Mesendoderm (in vitro differentiated cells): ENCODE results near the gene MAP1B.

Source experiments
- DNase-seq: peaks from one replicate; pipeline ENCODE4 v3.0.0; 2013
- H2AK5ac ChIP-seq: 2 replicates; pipeline ENCODE4 v1.6.1; 2013; ENCODE audit warnings: low read length, inconsistent platforms
- H2BK120ac ChIP-seq: 2 replicates; pipeline ENCODE4 v1.6.1; 2013; ENCODE audit warnings: low read depth, mild to moderate bottlenecking, low read length, moderate library complexity, mixed read lengths
- H2BK15ac ChIP-seq: replicated peaks from 2 replicates; pipeline ENCODE4 v1.6.1; 2013; ENCODE audit warnings: low read depth, mild to moderate bottlenecking, moderate library complexity
- H2BK5ac ChIP-seq: 2 replicates; pipeline ENCODE4 v1.6.1; 2013; ENCODE audit warnings: low read length, inconsistent platforms
- H3K18ac ChIP-seq: 2 replicates; pipeline ENCODE4 v1.6.1; 2013; ENCODE audit warnings: mild to moderate bottlenecking, low read length, mixed read lengths
- H3K23ac ChIP-seq: one replicate; pipeline ENCODE4 v1.6.1; 2013; ENCODE audit warnings: low read length
- H3K27ac ChIP-seq: 2 replicates; pipeline ENCODE4 v1.5.1; 2013; ENCODE audit warnings: low read depth, mild to moderate bottlenecking, inconsistent platforms, low read length, moderate library complexity
- H3K27me3 ChIP-seq: 2 replicates; pipeline ENCODE4 v1.6.1; 2013; ENCODE audit warnings: low read length, control low read depth, mild to moderate bottlenecking, inconsistent platforms; ENCODE audit not compliant: insufficient read depth, poor library complexity
- H3K36me3 ChIP-seq: 2 replicates; pipeline ENCODE4 v1.6.1; 2013; ENCODE audit warnings: low read length, inconsistent platforms; ENCODE audit not compliant: control insufficient read depth, insufficient read depth
- H3K4ac ChIP-seq: one replicate; pipeline ENCODE4 v1.6.1; 2013; ENCODE audit warnings: low read depth, mild to moderate bottlenecking, low read length, moderate library complexity
- H3K4me1 ChIP-seq: 2 replicates; pipeline ENCODE4 v1.6.1; 2013; ENCODE audit warnings: low read depth, low read length, inconsistent platforms; ENCODE audit not compliant: control insufficient read depth
- H3K4me2 ChIP-seq: 2 replicates; pipeline ENCODE4 v1.6.1; 2013; ENCODE audit warnings: low read length
- H3K4me3 ChIP-seq: 2 replicates; pipeline ENCODE4 v1.5.1; 2013; ENCODE audit warnings: mild to moderate bottlenecking, low read length
- H3K56ac ChIP-seq: one replicate; pipeline ENCODE4 v1.6.1; 2013; ENCODE audit warnings: low read length
- H3K79me1 ChIP-seq: 2 replicates; pipeline ENCODE4 v1.6.1; 2013; ENCODE audit warnings: low read length, inconsistent platforms
- H3K79me2 ChIP-seq: 2 replicates; pipeline ENCODE4 v1.6.1; 2013; ENCODE audit warnings: mild to moderate bottlenecking, low read length; ENCODE audit not compliant: control insufficient read depth, insufficient read depth
- H3K9ac ChIP-seq: 2 replicates; pipeline ENCODE4 v1.6.1; 2013; ENCODE audit warnings: low read length, inconsistent platforms
- H4K5ac ChIP-seq: one replicate; pipeline ENCODE4 v1.6.1; 2013; ENCODE audit warnings: low read length
- H4K8ac ChIP-seq: one replicate; pipeline ENCODE4 v1.6.1; 2013; ENCODE audit warnings: low read depth, mild to moderate bottlenecking, control low read depth, low read length, moderate library complexity
- WGBS: extraction: QIAGEN DNeasy Blood & Tissue Kit; methylation state at CpG from one replicate; pipeline ENCODE4 v1.1.7; 2013; ENCODE audit warnings: low lambda C conversion rate, missing lambda C conversion rate; ENCODE audit not compliant: insufficient coverage; ENCODE audit errors: extremely low coverage; 5-methylcytosine and 5-hydroxymethylcytosine counted together

The MAP1B gene

DNA sequence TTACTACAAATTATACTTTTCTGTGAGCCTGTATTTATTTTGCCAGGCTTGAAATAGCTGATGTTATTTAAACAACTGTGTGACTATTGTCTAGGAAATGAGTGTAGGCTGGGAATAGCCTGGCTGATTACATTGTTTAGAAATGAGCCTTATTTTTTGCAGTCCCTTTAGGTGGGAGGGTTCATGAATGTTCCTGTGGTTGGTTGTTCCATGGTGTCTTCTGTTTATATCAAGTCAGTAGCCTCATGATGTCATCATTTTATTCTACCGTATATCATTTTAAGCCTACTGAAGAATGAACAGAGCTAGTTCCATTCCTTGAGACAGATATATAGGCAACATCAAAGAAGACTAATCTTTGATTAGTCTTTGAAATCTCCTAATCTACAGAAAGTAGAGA, 53.1 kb downstream of the MAP1B start:
- no peak overlapping the region for H3K27ac ChIP-seq
- no CpG with 5 or more reads among the region's 1 CpG for WGBS

DNA sequence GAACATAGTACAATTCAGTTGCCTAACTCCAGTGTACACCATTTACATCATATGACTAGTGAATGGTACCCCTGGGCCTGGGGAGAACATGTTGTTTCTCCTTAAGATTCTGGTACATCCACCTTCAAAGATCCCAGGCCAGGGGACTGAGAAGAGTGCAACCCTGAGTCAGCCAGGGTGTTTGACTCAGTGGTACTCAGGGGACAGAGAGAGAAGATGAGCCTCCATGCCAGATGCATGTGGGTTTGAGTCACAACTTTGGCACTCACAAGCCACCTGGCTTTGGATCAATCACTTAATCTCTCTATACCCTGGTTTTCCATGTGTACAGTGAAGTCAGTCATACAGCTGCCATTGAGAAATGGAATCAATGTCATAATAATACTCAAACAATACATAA, 53.7 kb downstream of the MAP1B start:
- H2AK5ac ChIP-seq: no peak overlapping the region
- no peak overlapping the region for H3K18ac ChIP-seq
- H3K4me2 ChIP-seq: no peak overlapping the region
- no peak overlapping the region for H3K56ac ChIP-seq
- no peak overlapping the region for H3K4ac ChIP-seq
- no peak overlapping the region for H4K5ac ChIP-seq
- no peak overlapping the region for H4K8ac ChIP-seq
- no peaks in the 10 kb centered on the region for H3K27me3 ChIP-seq
- H3K79me2 ChIP-seq: peaks cover 7% of the 10 kb centered on the region
- no peak for DNase-seq
- peaks cover 30% of the 10 kb centered on the region for H3K79me1 ChIP-seq
- H3K4me3 ChIP-seq: no peak overlapping the region
- H3K4me1 ChIP-seq: peaks cover 6% of the 10 kb centered on the region
- no peak overlapping the region for H3K9ac ChIP-seq
- no peak overlapping the region for H2BK15ac ChIP-seq
- no peak overlapping the region for H3K27ac ChIP-seq
- no peak overlapping the region for H2BK5ac ChIP-seq
- H3K23ac ChIP-seq: no peak overlapping the region
- no peak overlapping the region for H2BK120ac ChIP-seq
- no peaks in the 10 kb centered on the region for H3K36me3 ChIP-seq

More for the DNA sequence above, 53.1 kb downstream of the MAP1B start:
- no peak overlapping the region for H2BK120ac ChIP-seq
- H3K27me3 ChIP-seq: no peaks in the 10 kb centered on the region
- no peak overlapping the region for H3K56ac ChIP-seq
- no peak overlapping the region for H2BK5ac ChIP-seq
- no peaks in the 10 kb centered on the region for H3K36me3 ChIP-seq
- H3K79me2 ChIP-seq: peaks cover 7% of the 10 kb centered on the region
- no peak overlapping the region for H4K8ac ChIP-seq
- peaks cover 28% of the 10 kb centered on the region for H3K79me1 ChIP-seq
- no peak overlapping the region for H3K18ac ChIP-seq
- no peak overlapping the region for H3K4ac ChIP-seq
- H3K4me1 ChIP-seq: peaks cover under 1% of the 10 kb centered on the region
- H3K4me3 ChIP-seq: no peak overlapping the region
- no peak for DNase-seq
- H2AK5ac ChIP-seq: no peak overlapping the region
- no peak overlapping the region for H3K23ac ChIP-seq
- no peak overlapping the region for H3K9ac ChIP-seq
- no peak overlapping the region for H4K5ac ChIP-seq
- no peak overlapping the region for H3K4me2 ChIP-seq
- no peak overlapping the region for H2BK15ac ChIP-seq

DNA sequence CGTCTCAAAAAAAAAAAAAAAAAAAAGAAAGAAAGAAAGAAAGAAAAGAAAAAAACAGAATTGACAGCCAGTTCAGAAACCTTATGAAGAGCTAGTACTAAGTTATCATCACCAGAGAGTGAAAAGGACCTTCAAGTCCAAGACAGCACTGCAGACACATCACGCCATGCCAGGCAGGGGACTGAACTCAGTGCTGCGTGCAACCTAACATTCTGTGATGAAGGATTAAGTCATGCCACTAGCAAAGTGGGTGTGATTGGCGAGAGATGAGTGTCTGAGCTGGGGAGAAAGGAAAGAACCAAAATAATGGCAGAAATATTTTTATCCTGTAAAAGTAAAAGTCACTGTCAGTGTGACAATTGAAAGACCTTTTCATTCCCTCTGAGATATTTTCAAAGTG, 54.7 kb downstream of the MAP1B start:
- Histone ChIP-seq H3K79me2 (peaks cover 7% of the 10 kb centered on the region), H3K27me3 (no peaks in the 10 kb centered on the region), H4K5ac (no peak overlapping the region), H2AK5ac (no peak overlapping the region), H2BK5ac (no peak overlapping the region), H2BK15ac (no peak overlapping the region), H2BK120ac (no peak overlapping the region), H3K4me3 (no peak overlapping the region), H3K4ac (no peak overlapping the region), H3K79me1 (peaks cover 23% of the 10 kb centered on the region), H3K4me1 (peaks cover 12% of the 10 kb centered on the region), H3K56ac (no peak overlapping the region), H4K8ac (no peak overlapping the region), H3K27ac (no peak overlapping the region), H3K9ac (no peak overlapping the region), H3K4me2 (no peak overlapping the region), H3K36me3 (no peaks in the 10 kb centered on the region), H3K18ac (no peak overlapping the region), H3K23ac (no peak overlapping the region)
- no peak for DNase-seq
- WGBS: no CpG with 5 or more reads among the region's 4 CpGs

DNA sequence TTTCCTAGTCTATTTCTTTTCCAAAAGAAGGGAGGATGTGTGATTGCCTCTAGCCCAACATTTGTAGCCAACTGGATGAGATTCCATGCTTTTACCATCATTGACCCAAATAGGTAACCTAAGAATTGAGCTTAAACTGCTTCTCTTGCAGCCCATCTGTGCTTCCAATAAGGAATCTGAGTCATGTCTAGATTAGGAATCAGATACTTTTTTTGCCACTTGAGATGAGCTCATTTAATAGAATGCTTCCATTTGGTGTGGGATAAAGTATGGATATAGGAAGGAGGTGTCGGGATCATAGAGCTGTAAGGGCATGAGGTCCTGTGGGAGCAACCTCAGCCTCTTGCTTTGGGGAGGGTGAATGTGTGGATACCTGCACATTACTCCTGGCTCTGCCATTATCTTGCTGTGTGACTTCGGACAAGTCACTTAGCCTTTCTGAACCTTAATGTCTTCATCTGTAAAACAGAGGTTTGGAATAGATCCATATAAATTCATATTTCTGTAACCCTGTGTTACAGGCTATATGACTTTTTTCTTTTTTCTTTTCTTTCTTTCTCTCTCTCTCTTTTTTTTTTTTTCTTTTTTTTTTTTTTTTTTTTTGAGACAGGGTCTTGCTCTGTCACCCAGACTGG, 56.2 kb downstream of the MAP1B start:
- Histone ChIP-seq H4K8ac (no peak overlapping the region), H2BK15ac (no peak overlapping the region), H3K4me2 (no peak overlapping the region), H3K27ac (no peak overlapping the region), H2BK120ac (no peak overlapping the region), H3K23ac (no peak overlapping the region), H3K79me2 (peaks cover 8% of the 10 kb centered on the region), H2BK5ac (no peak overlapping the region), H3K4me3 (no peak overlapping the region), H3K9ac (no peak overlapping the region), H3K36me3 (no peaks in the 10 kb centered on the region), H3K4ac (no peak overlapping the region), H3K18ac (no peak overlapping the region), H3K79me1 (peaks cover 24% of the 10 kb centered on the region), H2AK5ac (no peak overlapping the region), H3K27me3 (no peaks in the 10 kb centered on the region), H3K4me1 (peaks cover 12% of the 10 kb centered on the region), H4K5ac (no peak overlapping the region), H3K56ac (no peak overlapping the region)
- no CpG with 5 or more reads among the region's 2 CpGs for WGBS
- DNase-seq: no peak

DNA sequence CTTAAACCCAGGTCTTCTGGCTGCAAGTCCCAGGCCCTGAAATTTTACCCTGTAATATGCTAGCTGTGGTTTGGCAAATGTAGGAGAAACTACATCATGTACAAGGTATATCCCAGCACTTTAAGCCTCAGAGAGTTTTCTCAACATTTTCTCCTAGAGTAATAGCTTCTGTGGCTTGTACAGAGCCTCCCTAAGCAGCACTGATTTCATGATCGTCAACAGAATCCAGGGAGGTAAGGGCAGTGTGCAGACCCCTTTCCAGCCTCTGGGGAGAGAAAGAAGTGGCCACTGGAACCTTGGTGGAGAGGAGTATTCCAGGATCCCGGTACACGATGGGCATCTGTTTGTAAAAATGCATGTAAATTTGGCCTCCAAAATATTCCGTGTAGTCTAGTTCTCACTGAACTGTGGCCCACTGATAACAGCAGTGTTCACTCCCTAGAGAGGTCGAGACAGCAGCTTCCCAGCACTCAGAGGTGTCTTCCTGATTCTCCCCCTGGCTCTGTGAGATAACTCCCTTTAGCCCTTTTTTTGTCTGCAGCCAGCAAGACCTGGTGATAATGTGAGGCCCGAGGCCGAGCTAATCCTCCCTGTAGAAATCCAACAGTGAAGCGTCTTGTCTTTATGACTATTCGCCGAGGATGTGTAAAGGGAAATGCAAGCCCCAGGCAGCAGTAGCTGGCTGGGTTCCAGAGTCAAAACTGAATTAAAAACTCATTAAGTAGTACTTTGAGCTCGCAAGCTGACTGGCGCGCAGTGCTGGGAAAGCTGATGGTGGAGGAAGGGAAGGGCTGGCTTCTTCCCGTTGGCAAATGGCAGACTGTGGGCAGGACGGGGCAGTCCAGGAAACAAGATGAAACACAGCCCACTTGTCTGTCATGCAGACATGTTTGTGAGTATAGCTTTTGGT, 59.0 kb downstream of the MAP1B start:
- H2BK5ac ChIP-seq: no peak overlapping the region
- no peaks in the 10 kb centered on the region for H3K36me3 ChIP-seq
- H3K56ac ChIP-seq: peak overlapping the region; percentile 36
- H4K8ac ChIP-seq: no peak overlapping the region
- H2BK15ac ChIP-seq: no peak overlapping the region
- H3K4ac ChIP-seq: no peak overlapping the region
- WGBS: no CpG with 5 or more reads among the region's 15 CpGs
- no peak overlapping the region for H4K5ac ChIP-seq
- H2BK120ac ChIP-seq: no peak overlapping the region
- H2AK5ac ChIP-seq: no peak overlapping the region
- no peak overlapping the region for H3K23ac ChIP-seq
- H3K4me2 ChIP-seq: no peak overlapping the region
- H3K27ac ChIP-seq: peak overlapping the region; percentile 23
- H3K18ac ChIP-seq: peak overlapping the region; percentile 40
- H3K9ac ChIP-seq: no peak overlapping the region
- peaks cover 6% of the 10 kb centered on the region for H3K79me2 ChIP-seq
- H3K4me1 ChIP-seq: peaks cover 12% of the 10 kb centered on the region
- peak; percentile 84 for DNase-seq
- no peaks in the 10 kb centered on the region for H3K27me3 ChIP-seq
- peaks cover 11% of the 10 kb centered on the region for H3K79me1 ChIP-seq
- H3K4me3 ChIP-seq: no peak overlapping the region
